Motor neuron (in vitro differentiated cells): ENCODE measurements around the gene HMX2. TPM values are rescaled to one million over a fixed set of nuclear protein-coding genes. Genes with fewer than 3 reads are reported as not detected.

Source experiments
- ATAC-seq, 8 experiments: fragments of 200-7000 bp; cut with Tn5 transposase; replicated peaks in 6 of 8; 2 replicates each; pipeline ENCODE4 v1.8.0; 2021; ENCODE audit warnings: mild to moderate bottlenecking in 8 of 8, moderate library complexity in 8 of 8
- H3K27ac ChIP-seq, 2 donors: fragments of 250-450 bp; sonication (Bioruptor Pico); 2 replicates each; pipeline ENCODE4 v1.9.0; 2021; ENCODE audit warnings: antibody characterized with exemption in 2 of 2, mild to moderate bottlenecking in 2 of 2, moderate library complexity in 1 of 2
- H3K4me1 ChIP-seq, 2 donors: fragments of 250-450 bp; sonication (Bioruptor Pico); replicated peaks in 1 of 2; 2 replicates each; pipeline ENCODE4 v1.6.1; 2021; ENCODE audit warnings: antibody characterized with exemption in 2 of 2, mild to moderate bottlenecking in 2 of 2, moderate library complexity in 1 of 2
- H3K4me3 ChIP-seq, 5 donors: fragments of 250-450 bp; sonication (Bioruptor Pico); 2 replicates each; pipeline ENCODE4 v1.9.0; 2021; ENCODE audit warnings: antibody characterized with exemption in 5 of 5, mild to moderate bottlenecking in 5 of 5, moderate library complexity in 4 of 5
- WGBS, 10 experiments: fragments of 450-650 bp; shearing (Covaris generic); methylation state at CpG; one replicate each; pipeline ENCODE4 v1.0.0; 2022; 5-methylcytosine and 5-hydroxymethylcytosine counted together
- in situ Hi-C, 9 experiments: fragments of 400-800 bp; cut with MboI; loops; one replicate each; pipeline ENCODE4 v1.15.0; 2021; ENCODE audit warnings: low sequenced_read_pairs in 9 of 9, low pct_unique_long_range_greater_than_20kb in 2 of 9; ENCODE audit not compliant: unreplicated experiment in 9 of 9
- total RNA-seq, 8 experiments: library from RNA; unstranded; fragments of 300-600 nt; gene quantifications; 2 replicates each; pipeline versions ENCODE4 v1.2.3 to v1.2.4, GENCODE V29; 2022

HMX2 gene
- total RNA-seq, 8 experiments from 2014 or later, result 0.11 to 0.14 TPM; not detected in 6

- peaks cover 5 to 15% of the 10 kb centered on the region in 2 donors for H3K4me1 ChIP-seq
- H3K4me3 ChIP-seq, result no peak overlapping the region
- WGBS, 10 experiments, result 7 to 55% (median 40%) methylated on average over 2 to 8 of the region's 38 CpGs; no CpG with 5 or more reads in 5 of the 10 experiments
- no peak overlapping the region for H3K27ac ChIP-seq
- in situ Hi-C loops, result loop anchor here (25.0 kb wide), 3 partner anchors 105 to 420 kb away; no protein-coding TSS in a partner anchor
- no peak for ATAC-seq
Observed at GRCh38 chr10:123141791-123142700, 5.9 kb upstream of the HMX2 start.

- Histone ChIP-seq H3K27ac (no peak overlapping the region), H3K4me3 (no peak overlapping the region), H3K4me1 (peaks cover 5 to 15% of the 10 kb centered on the region in 2 donors)
- in situ Hi-C loops, result loop anchor here (25.0 kb wide), 3 partner anchors 105 to 420 kb away; no protein-coding TSS in a partner anchor
- ATAC-seq, result no peak
- 18% methylated on average over 6 of the region's 33 CpGs; no CpG with 5 or more reads in 9 of the 10 experiments for WGBS, 10 experiments
Observed at GRCh38 chr10:123142701-123143161, 5.2 kb upstream of the HMX2 start.

- 3 to 39% (median 9%) methylated on average over 3 to 16 of the region's 33 CpGs; no CpG with 5 or more reads in 4 of the 10 experiments for WGBS, 10 experiments
- in situ Hi-C loops, result loop anchor here (25.0 kb wide), 3 partner anchors 106 to 419 kb away; no protein-coding TSS in a partner anchor
- ATAC-seq, result no peak
- no peak overlapping the region for H3K27ac ChIP-seq
- H3K4me1 ChIP-seq, result peaks cover 5 to 15% of the 10 kb centered on the region in 2 donors
- no peak overlapping the region for H3K4me3 ChIP-seq
Observed at GRCh38 chr10:123143162-123143824, 4.6 kb upstream of the HMX2 start.

GRCh38 chr10:123143825-123144168 lies 4.1 kb upstream of the HMX2 start:
- H3K4me1 ChIP-seq, result peaks cover 5 to 17% of the 10 kb centered on the region in 2 donors
- WGBS, 10 experiments, result 0 to 34% (median 19%) methylated on average over 1 to 9 of the region's 10 CpGs; no CpG with 5 or more reads in 3 of the 10 experiments
- in situ Hi-C loops, result loop anchor here (25.0 kb wide), 3 partner anchors 106 to 419 kb away; no protein-coding TSS in a partner anchor
- no peak overlapping the region for H3K4me3 ChIP-seq
- no peak overlapping the region for H3K27ac ChIP-seq
- ATAC-seq, result no peak

GRCh38 chr10:123144697-123145541 lies 3.0 kb upstream of the HMX2 start:
- no peak overlapping the region for H3K4me3 ChIP-seq
- 0 to 9% (median 2%) methylated on average over 1 to 15 of the region's 29 CpGs; no CpG with 5 or more reads in 3 of the 10 experiments for WGBS, 10 experiments
- in situ Hi-C loops, result loop anchor here (25.0 kb wide), 3 partner anchors 108 to 417 kb away; no protein-coding TSS in a partner anchor
- H3K4me1 ChIP-seq, result peaks cover 5 to 14% of the 10 kb centered on the region in 2 donors
- ATAC-seq, result peak in 7 of 8 experiments; percentile 11 to 37 (median 27)
- no peak overlapping the region for H3K27ac ChIP-seq

- Histone ChIP-seq H3K27ac (no peak overlapping the region), H3K4me1 (peaks cover 5 to 9% of the 10 kb centered on the region in 2 donors), H3K4me3 (no peak overlapping the region)
- ATAC-seq, result no peak
- 0 to 17% (median 6%) methylated on average over 1 to 7 of the region's 14 CpGs; no CpG with 5 or more reads in 6 of the 10 experiments for WGBS, 10 experiments
- in situ Hi-C loops, result loop anchor here (25.0 kb wide), 3 partner anchors 108 to 417 kb away; no protein-coding TSS in a partner anchor
Observed at GRCh38 chr10:123145542-123146012, 2.4 kb upstream of the HMX2 start.

GRCh38 chr10:123146013-123146893 lies 1.7 kb upstream of the HMX2 start:
- Histone ChIP-seq H3K4me1 (peaks cover 9% of the 10 kb centered on the region in 2 donors), H3K27ac (no peak overlapping the region), H3K4me3 (no peak overlapping the region)
- 0 to 19% (median 5%) methylated on average over 2 to 9 of the region's 59 CpGs; no CpG with 5 or more reads in 2 of the 10 experiments for WGBS, 10 experiments
- peak in 5 of 8 experiments; percentile 31 to 49 (median 47) for ATAC-seq
- in situ Hi-C loops, result loop anchor here (25.0 kb wide), 3 partner anchors 109 to 416 kb away; no protein-coding TSS in a partner anchor

- H3K27ac ChIP-seq, result no peak overlapping the region
- in situ Hi-C loops, result loop anchor here (25.0 kb wide), 3 partner anchors 110 to 415 kb away; no protein-coding TSS in a partner anchor
- no peak for ATAC-seq
- 7 to 50% (median 17%) methylated on average over 2 to 18 of the region's 24 CpGs for WGBS, 10 experiments
- no peak overlapping the region for H3K4me3 ChIP-seq
- peaks cover 11 to 12% of the 10 kb centered on the region in 2 donors for H3K4me1 ChIP-seq
Observed at GRCh38 chr10:123146894-123147634, 872 bp upstream of the HMX2 start.

GRCh38 chr10:123148414-123149161 lies 652 bp downstream of the HMX2 start:
- WGBS, 10 experiments, result 2 to 30% (median 10%) methylated on average over 2 to 9 of the region's 55 CpGs; no CpG with 5 or more reads in 3 of the 10 experiments
- H3K4me1 ChIP-seq, result peaks cover 11 to 12% of the 10 kb centered on the region in 2 donors
- peak overlapping the region in 1 of 5 donors; percentile 20 for H3K4me3 ChIP-seq
- in situ Hi-C loops, result loop anchor here (25.0 kb wide), 3 partner anchors 111 to 414 kb away; no protein-coding TSS in a partner anchor
- ATAC-seq, result peak in 7 of 8 experiments; percentile 11 to 28 (median 15)
- H3K27ac ChIP-seq, result no peak overlapping the region

- H3K4me1 ChIP-seq, result peaks cover 12 to 13% of the 10 kb centered on the region in 2 donors
- ATAC-seq, result no peak
- no peak overlapping the region for H3K27ac ChIP-seq
- WGBS, 10 experiments, result 0 to 22% (median 8%) methylated on average over 1 to 6 of the region's 12 CpGs; no CpG with 5 or more reads in 4 of the 10 experiments
- H3K4me3 ChIP-seq, result no peak overlapping the region
- in situ Hi-C loops, result loop anchor here (25.0 kb wide), 3 partner anchors 112 to 413 kb away; no protein-coding TSS in a partner anchor
Observed at GRCh38 chr10:123149162-123149567, 1.2 kb downstream of the HMX2 start.
